ENCODE results near the gene SH3D21. TPM values are rescaled to one million over a fixed set of nuclear protein-coding genes. Genes with fewer than 3 reads are reported as not detected.

SH3D21 gene
- total RNA-seq, 2 experiments from 2014 or later: 9.3 to 9.4 TPM

DNA sequence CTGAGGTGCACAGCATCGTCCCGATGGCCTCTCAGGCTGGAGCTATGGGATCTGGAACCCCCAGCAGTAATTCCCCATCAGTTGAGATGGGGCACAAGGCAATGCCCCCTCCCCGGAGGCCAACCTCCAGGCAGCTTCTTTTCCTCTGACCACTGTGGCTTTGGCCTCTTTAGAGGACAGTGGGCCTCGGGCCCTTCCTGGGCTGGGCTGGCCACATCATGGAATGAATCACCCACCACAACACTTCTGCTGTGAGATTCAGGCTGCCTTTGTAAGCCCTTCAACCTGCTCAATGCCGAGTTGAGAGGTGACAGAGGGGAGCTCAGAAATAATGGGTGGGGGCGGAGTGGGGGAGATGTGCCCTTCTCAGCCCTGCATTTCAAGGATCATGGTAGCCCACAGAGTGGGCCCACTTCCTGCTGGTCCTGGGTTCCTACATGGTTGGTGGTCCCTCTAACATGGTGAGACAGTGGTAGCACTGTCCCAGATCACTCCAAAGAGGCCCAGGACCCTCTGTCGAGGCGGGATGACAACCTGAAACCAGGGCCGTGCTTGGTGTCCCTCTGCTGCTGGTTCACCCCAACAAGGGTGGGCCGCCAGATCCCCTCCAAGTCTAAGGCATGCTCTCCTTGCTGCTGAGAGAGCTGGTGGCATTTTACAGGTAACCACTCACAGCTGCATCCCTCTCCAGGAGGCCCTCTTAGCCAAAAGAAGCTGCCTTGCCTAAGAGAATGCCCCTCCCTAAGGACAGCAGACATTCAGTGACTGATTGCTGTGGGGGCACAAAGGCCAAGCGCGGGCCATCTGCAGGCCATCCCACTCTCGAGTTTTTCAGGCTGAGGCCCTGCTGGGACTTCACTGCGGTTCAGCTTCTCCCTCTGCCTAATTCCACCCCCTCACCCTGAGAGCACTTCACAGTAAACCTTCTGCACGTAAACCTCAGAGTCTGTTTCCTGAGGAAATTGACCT is 47.0 kb downstream of the SH3D21 start:
- H3K36me3 Mint-ChIP-seq: peaks cover 16% of the 10 kb centered on the region
- DNase-seq: no peak
- peaks cover 27% of the 10 kb centered on the region for H3K4me1 Mint-ChIP-seq
- H3K9me3 Mint-ChIP-seq: no peaks in the 10 kb centered on the region
- H3K27ac Mint-ChIP-seq: no peak overlapping the region
- no peaks in the 10 kb centered on the region for H3K27me3 Mint-ChIP-seq
- H3K4me3 Mint-ChIP-seq: no peak overlapping the region

DNA sequence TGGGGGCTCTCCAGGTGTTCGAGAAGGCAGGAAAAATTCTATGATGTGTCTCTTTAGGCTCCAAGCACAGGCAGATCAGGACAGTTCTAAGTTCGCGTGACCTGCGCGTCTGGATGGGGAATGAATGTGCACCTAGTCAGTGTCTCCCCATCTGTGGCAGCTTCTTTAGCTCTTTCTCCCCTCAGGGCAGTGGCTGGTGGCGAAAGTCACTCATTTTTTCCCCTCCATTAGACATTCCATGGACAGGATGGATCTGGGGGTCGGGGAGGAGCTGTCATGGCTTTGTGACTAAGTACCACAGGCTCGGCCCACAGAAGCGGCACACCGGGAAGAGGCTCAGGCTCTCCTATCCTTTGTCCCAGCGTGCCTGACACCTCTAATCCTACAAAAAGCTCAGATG is 48.3 kb downstream of the SH3D21 start:
- no peak for DNase-seq
- H3K27me3 Mint-ChIP-seq: no peaks in the 10 kb centered on the region
- H3K36me3 Mint-ChIP-seq: peaks cover 17% of the 10 kb centered on the region
- H3K4me1 Mint-ChIP-seq: peaks cover 29% of the 10 kb centered on the region
- no peak overlapping the region for H3K4me3 Mint-ChIP-seq
- no peak overlapping the region for H3K27ac Mint-ChIP-seq
- H3K9me3 Mint-ChIP-seq: no peaks in the 10 kb centered on the region

DNA sequence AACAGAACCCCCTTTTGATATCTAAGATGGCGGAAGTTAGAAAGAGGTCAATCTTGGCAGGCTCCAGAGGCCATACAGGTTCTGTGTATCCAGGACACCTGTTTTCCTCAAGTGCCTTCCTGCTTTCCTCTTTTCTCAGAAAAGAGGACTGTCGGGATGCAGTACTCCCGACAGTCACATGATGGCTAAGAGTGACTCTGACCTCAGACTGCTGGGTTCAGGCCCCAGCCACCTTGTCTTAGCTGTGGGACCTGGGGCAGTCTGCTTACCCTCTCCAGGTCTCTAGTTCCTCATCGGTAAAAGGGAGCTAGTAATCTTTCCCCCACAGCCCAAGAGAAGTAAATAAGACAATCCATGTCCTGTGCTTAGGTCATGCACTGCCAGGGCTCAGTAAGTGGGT is 49.6 kb downstream of the SH3D21 start:
- no peaks in the 10 kb centered on the region for H3K27me3 Mint-ChIP-seq
- no peak overlapping the region for H3K4me3 Mint-ChIP-seq
- H3K4me1 Mint-ChIP-seq: peaks cover 27% of the 10 kb centered on the region
- no peak for DNase-seq
- H3K36me3 Mint-ChIP-seq: peaks cover 20% of the 10 kb centered on the region
- H3K9me3 Mint-ChIP-seq: no peaks in the 10 kb centered on the region
- H3K27ac Mint-ChIP-seq: no peak overlapping the region

DNA sequence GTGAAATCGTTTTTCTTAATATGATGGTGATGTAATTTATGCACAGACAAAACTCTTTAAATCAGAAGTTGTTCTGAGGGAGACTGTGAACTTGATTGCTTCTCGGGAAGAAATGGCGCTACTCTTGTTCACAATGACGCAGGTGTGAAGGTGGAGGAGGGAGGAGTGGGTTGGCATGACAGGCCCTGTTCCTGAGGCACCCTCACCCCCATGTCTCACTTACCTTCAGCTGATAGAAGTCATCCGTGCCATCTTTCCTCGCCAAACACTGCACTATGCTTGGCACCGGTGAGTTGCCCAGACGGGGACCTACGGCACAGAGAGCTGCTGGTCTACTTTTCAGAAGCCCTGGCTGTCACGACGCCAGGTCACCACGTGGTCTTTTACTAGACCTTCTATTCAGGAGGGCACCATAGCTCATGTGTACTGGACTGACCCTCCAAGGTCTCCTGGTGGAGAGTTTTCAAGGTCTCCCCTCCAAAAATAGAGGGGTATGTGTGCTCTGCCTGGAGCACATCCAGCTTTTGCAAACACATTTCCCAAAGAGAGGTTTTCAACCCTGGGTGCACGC is 52.4 kb downstream of the SH3D21 start:
- Mint-ChIP-seq H3K27ac (no peak overlapping the region), H3K4me1 (peaks cover 16% of the 10 kb centered on the region), H3K4me3 (no peak overlapping the region), H3K9me3 (no peaks in the 10 kb centered on the region), H3K27me3 (no peaks in the 10 kb centered on the region), H3K36me3 (peaks cover 20% of the 10 kb centered on the region)
- no peak for DNase-seq

DNA sequence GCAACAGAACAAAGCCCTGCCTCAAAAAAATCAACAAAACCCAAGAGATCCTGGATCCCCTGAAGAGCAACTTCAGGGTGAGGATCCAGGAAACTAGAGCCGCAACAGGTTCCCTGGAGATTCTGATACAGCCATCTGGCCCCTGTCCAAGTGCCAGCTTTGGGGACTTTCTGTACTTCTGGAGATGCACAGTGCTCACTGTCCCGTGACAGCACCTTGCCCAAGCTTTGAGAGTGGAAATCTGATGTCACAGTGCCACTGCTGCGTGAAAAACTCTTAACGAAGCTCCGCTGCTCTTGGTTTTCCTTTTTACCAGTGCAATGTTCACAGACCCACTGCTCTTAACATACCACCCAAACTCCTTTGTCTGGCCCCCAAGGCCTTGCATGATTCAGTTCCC is 53.2 kb downstream of the SH3D21 start:
- Mint-ChIP-seq H3K4me3 (no peak overlapping the region), H3K36me3 (peaks cover 16% of the 10 kb centered on the region), H3K27me3 (no peaks in the 10 kb centered on the region), H3K9me3 (no peaks in the 10 kb centered on the region), H3K4me1 (peaks cover 16% of the 10 kb centered on the region), H3K27ac (peak overlapping the region; percentile 14)
- DNase-seq: no peak

DNA sequence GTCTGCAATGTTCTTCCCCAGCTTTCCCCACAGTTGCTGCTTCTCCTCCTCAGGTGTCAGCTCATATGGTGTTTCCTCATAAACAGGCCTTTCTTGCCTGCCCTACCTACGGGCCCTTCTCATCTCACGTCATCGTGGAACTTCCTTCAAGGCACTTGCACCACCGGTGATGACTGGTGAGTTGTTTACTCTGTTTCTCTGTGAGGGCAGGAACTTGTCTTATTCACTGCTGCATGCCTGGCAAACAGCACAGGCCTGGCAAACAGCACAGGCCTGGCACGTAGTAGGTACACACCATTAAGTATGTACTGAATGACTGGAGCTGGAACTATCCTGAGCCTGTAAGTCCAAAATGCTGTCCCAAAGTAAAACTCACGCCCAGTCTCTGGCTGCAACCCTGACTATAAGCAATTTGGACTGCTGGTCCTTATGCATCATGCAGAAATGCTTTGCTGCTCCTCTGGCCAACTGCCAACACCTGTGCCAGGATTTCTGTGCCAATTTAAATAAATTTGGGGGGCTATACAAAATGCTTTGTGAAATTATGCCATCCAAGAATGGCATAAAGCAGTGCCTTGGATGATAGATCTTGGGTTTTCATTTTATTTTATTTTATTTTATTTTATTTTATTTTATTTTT is 53.9 kb downstream of the SH3D21 start:
- no peak for DNase-seq
- no peak overlapping the region for H3K4me3 Mint-ChIP-seq
- H3K27me3 Mint-ChIP-seq: no peaks in the 10 kb centered on the region
- no peaks in the 10 kb centered on the region for H3K9me3 Mint-ChIP-seq
- H3K4me1 Mint-ChIP-seq: peaks cover 17% of the 10 kb centered on the region
- peaks cover 16% of the 10 kb centered on the region for H3K36me3 Mint-ChIP-seq
- peak overlapping the region; percentile 14 for H3K27ac Mint-ChIP-seq

DNA sequence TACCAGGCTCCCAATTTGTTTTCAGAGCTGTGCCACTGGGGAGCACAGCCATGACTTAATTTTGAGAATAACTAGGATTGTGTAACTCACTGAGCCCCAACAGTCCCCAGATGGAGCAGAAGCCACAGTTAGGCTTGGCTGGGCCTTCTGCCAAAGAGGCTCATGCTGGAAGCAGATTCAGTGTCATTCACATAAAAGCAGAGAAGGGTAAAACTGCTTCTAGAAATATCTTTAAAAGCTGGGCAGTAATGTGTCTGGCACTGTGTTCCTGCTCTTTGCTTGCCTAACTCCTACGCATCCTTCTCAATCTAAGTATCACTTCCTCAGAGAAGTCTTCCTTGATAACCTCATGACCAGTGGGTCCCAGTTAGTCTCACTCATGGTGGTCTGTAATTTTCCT is 59.2 kb downstream of the SH3D21 start:
- Mint-ChIP-seq H3K27me3 (no peaks in the 10 kb centered on the region), H3K9me3 (no peaks in the 10 kb centered on the region), H3K27ac (peak overlapping the region; percentile 87), H3K36me3 (peaks cover 4% of the 10 kb centered on the region), H3K4me3 (no peak overlapping the region), H3K4me1 (peaks cover 46% of the 10 kb centered on the region)
- DNase-seq: no peak

DNA sequence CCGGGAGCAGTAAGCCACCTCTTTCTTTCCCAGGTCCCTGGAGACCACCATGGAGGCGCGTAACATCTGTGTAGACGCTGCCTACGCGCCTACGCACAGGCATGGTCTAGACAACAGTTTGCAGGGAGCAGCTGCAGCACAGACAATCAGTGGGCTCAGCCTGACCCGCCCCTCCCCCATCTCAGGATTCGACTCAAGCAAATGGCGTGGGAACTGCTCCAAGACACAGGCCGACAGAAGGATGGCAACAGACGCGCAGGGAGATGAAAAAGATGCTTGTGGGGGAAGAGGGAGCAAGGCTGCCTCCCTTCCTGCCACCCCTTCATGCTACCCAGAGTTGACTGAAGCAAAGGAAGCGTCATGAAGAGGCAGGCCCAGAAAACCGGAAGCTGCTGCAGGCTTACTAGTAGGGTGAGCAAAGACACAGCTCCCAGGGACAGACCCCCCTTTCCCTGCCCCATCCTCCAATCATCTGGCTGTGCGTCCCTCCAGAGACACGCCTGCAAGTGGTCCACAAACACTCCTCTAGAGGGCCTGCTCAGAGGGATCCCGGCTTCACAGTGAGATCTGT is 60.0 kb downstream of the SH3D21 start:
- DNase-seq: peak; percentile 52
- H3K4me3 Mint-ChIP-seq: no peak overlapping the region
- peaks cover 4% of the 10 kb centered on the region for H3K36me3 Mint-ChIP-seq
- H3K27ac Mint-ChIP-seq: peak overlapping the region; percentile 87
- no peaks in the 10 kb centered on the region for H3K9me3 Mint-ChIP-seq
- H3K27me3 Mint-ChIP-seq: no peaks in the 10 kb centered on the region
- peaks cover 46% of the 10 kb centered on the region for H3K4me1 Mint-ChIP-seq

DNA sequence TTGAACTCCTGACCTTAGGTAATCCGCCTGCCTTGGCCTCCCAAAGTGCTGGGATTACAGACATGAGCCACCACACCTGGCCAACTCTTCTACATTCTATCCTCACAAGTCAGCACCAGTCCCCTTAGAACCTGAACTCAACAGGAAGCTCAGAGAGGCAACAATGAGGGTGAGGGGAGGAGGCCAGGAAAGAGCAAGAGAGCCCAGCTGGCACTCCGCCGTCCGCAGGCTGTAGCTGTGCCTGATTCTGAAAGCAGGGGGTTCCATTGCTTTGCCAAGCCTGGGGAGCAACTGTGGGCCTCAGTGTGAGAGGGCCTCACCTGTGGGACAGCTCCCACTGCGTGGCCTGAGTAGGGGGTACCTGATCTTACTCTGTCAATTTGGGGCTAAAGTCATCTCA is 60.9 kb downstream of the SH3D21 start:
- Mint-ChIP-seq H3K4me1 (peaks cover 48% of the 10 kb centered on the region), H3K27ac (peak overlapping the region; percentile 87), H3K36me3 (peaks cover 4% of the 10 kb centered on the region), H3K27me3 (no peaks in the 10 kb centered on the region), H3K9me3 (no peaks in the 10 kb centered on the region), H3K4me3 (no peak overlapping the region)
- DNase-seq: no peak

DNA sequence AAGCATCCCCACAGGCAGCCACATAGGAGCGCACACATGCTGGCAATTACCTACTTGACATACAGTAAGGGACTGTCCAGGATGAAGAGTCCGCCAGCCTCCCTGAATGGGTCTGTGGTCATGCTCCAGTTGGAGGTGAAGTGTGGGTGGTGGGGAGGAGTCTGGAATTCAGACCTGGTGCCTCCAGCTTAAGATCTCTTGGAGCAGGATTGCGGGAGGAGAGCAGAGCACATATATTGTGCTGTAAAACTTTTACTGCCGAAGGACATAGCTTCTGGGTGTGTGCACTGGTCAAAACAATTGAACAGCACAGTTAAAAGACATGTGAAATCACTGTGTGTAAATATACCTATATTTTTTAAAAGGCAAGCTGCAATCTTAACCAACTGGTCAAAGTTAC is 61.6 kb downstream of the SH3D21 start:
- Mint-ChIP-seq H3K9me3 (no peaks in the 10 kb centered on the region), H3K36me3 (peaks cover 4% of the 10 kb centered on the region), H3K4me1 (peaks cover 53% of the 10 kb centered on the region), H3K4me3 (no peak overlapping the region), H3K27me3 (no peaks in the 10 kb centered on the region), H3K27ac (peak overlapping the region; percentile 87)
- no peak for DNase-seq

DNA sequence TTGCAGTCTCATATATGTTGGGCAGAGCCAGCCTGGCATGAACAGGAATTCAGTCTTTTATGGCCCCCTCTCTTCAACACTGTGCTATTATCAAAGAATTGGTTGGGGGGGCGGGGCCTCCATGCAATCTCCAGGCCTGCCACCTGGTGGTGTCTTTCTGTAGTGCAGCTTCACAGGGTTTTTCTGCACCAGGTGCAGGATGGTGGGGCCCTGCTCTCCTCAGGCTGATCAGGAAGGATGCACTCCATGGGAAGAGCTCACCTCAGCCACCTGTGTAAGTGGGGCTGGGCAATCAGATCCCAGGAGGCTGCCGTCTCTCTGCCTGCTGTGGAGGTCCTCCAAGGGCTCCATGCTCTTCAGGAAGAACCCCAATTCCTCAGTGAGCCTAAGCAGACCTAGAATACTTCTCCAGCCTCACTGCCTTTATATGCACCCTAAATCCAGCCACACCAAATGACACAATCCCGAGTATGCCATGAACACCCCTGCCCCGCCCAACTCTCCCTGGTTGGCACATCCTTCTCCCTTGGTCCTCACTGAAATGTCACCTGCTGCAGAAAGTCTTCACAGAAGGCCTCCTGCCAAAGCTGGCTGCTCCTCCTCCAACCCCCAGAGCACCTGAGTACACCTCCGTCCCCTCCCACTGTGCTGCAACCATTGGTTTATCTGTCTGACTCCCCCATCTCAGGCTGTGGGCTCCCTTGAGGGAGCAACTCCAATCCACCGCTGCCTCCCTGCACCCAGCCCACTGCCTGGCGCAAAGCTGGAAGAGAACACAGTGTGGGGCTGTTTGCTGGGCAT is 63.1 kb downstream of the SH3D21 start:
- no peaks in the 10 kb centered on the region for H3K27me3 Mint-ChIP-seq
- no peaks in the 10 kb centered on the region for H3K9me3 Mint-ChIP-seq
- H3K27ac Mint-ChIP-seq: peak overlapping the region; percentile 65
- no peak overlapping the region for H3K4me3 Mint-ChIP-seq
- peaks cover 4% of the 10 kb centered on the region for H3K36me3 Mint-ChIP-seq
- peak; percentile 74 for DNase-seq
- peaks cover 67% of the 10 kb centered on the region for H3K4me1 Mint-ChIP-seq

Other genes starting within 250 kb of the SH3D21 start
- under 1 TPM in 1 of 2 experiments, not detected in 1; 0.19 TPM for gene TEKT2, start 222.3 kb upstream of the SH3D21 start, total RNA-seq
- gene ADPRS, start 217.5 kb upstream of the SH3D21 start, total RNA-seq: 10 to 100 TPM; 47.0 to 48.7 TPM
- gene COL8A2, start 181.1 kb upstream of the SH3D21 start, total RNA-seq: 1 to 10 TPM; 1.8 to 1.9 TPM
- gene TRAPPC3, start 156.9 kb upstream of the SH3D21 start, total RNA-seq: 10 to 100 TPM; 58.0 to 59.4 TPM
- 100 to 1,000 TPM; 158 to 168 TPM for gene MAP7D1, start 150.2 kb upstream of the SH3D21 start, total RNA-seq
- 100 to 1,000 TPM; 159 TPM for gene THRAP3, start 81.9 kb upstream of the SH3D21 start, total RNA-seq
- 1 to 10 TPM; 5.3 to 6.3 TPM for gene EVA1B, start 17.3 kb downstream of the SH3D21 start, total RNA-seq
- gene STK40, start 79.6 kb downstream of the SH3D21 start, total RNA-seq: 10 to 100 TPM; 43.1 to 51.5 TPM
- gene LSM10, start 91.5 kb downstream of the SH3D21 start, total RNA-seq: 10 to 100 TPM; 64.1 to 66.8 TPM
- 1 to 10 TPM; 2.4 to 2.7 TPM for gene OSCP1, start 144.1 kb downstream of the SH3D21 start, total RNA-seq
- 100 to 1,000 TPM; 137 to 149 TPM for gene MRPS15, start 158.0 kb downstream of the SH3D21 start, total RNA-seq
- under 1 TPM; 0.04 to 0.06 TPM for gene CSF3R, start 176.5 kb downstream of the SH3D21 start, total RNA-seq